Aorta (tissue), 5 donors: ENCODE measurements around the gene CEP170B. TPM values are rescaled to one million over a fixed set of nuclear protein-coding genes. Genes with fewer than 3 reads are reported as not detected.
"Not testable (repeated sequence)": the region's sequence is repeated elsewhere in the genome, so short reads cannot be mapped to it uniquely, and the experiment has no call there.

Source experiments
- ATAC-seq: fragments of 200-7000 bp; cut with Tn5 transposase; one replicate; pipeline ENCODE4 v1.9.1; 2022; ENCODE audit warnings: moderate library complexity; ENCODE audit not compliant: low FRiP score
- DNase-seq, 2 donors: peaks; one replicate each; pipeline ENCODE4 v3.0.0-alpha.2; 2020
- H3K27ac ChIP-seq, 2 donors: one replicate each; pipeline ENCODE4 v1.5.1; 2013; ENCODE audit warnings: low read length in 2 of 2, mild to moderate bottlenecking in 2 of 2, moderate library complexity in 2 of 2, control low read depth in 1 of 2, inconsistent platforms in 1 of 2, low read depth in 1 of 2
- H3K27me3 ChIP-seq, 2 donors: one replicate each; pipeline ENCODE4 v1.6.1; 2013; ENCODE audit warnings: control low read depth in 1 of 2, low read length in 1 of 2, mild to moderate bottlenecking in 1 of 2, moderate library complexity in 1 of 2; ENCODE audit not compliant: insufficient read depth in 2 of 2, control insufficient read depth in 1 of 2
- H3K36me3 ChIP-seq, 2 donors: one replicate each; pipeline ENCODE4 v1.6.1; 2013; ENCODE audit warnings: control low read depth in 1 of 2, low read length in 1 of 2, mild to moderate bottlenecking in 1 of 2; ENCODE audit not compliant: insufficient read depth in 2 of 2, control insufficient read depth in 1 of 2
- H3K4me1 ChIP-seq, 2 donors: one replicate each; pipeline ENCODE4 v1.6.1; 2013; ENCODE audit warnings: low read length in 2 of 2, control low read depth in 1 of 2, mild to moderate bottlenecking in 1 of 2, moderate library complexity in 1 of 2; ENCODE audit not compliant: insufficient read depth in 2 of 2, control insufficient read depth in 1 of 2
- H3K4me3 ChIP-seq, 2 donors: one replicate each; pipeline ENCODE4 v1.5.1; 2013; ENCODE audit warnings: low read length in 2 of 2, control low read depth in 1 of 2, mild to moderate bottlenecking in 1 of 2
- H3K9me3 ChIP-seq: one replicate; pipeline ENCODE4 v1.6.1; 2013; ENCODE audit warnings: mild to moderate bottlenecking, low read length; ENCODE audit not compliant: control insufficient read depth
- WGBS, 2 donors: extraction: QIAGEN DNeasy Blood & Tissue Kit; methylation state at CpG; one replicate each; pipeline ENCODE4 v1.1.7; 2013; 5-methylcytosine and 5-hydroxymethylcytosine counted together
- intact Hi-C, 2 donors: fragments of 100-400 bp; cut with DNase I; formaldehyde crosslinking; loops; one replicate each; pipeline versions ENCODE4 v1.14.2 to v1.15.0; 2022
- polyA plus RNA-seq, 2 donors: library from polyadenylated mRNA; stranded (reverse); fragments of 200-250 nt; gene quantifications; one replicate each; pipeline ENCODE4 v1.2.3, GENCODE V29; 2013
- total RNA-seq, 2 donors: library from RNA; stranded (reverse); fragmentation: NEBNext Ultra II Directional; extraction: Animal tissue kit (Norgen Biotek cat#: 25700); gene quantifications; one replicate each; pipeline ENCODE4 v1.2.1, GENCODE V29; 2021
- donor health status: healthy with polysubstance abuse.
- donor health status: Bipolar disorder and iron deficiency.
- donor health status: DM: no; HTN: no; CAD: no.
- donor health status: DM: no; HTN: no; CAD: no.
- donor health status: DM: yes; HTN: yes; CAD: no.

The CEP170B gene
- total and polyA plus RNA-seq, 4 donors, result 6.4 to 36.2 (median 23.1) TPM

DNA sequence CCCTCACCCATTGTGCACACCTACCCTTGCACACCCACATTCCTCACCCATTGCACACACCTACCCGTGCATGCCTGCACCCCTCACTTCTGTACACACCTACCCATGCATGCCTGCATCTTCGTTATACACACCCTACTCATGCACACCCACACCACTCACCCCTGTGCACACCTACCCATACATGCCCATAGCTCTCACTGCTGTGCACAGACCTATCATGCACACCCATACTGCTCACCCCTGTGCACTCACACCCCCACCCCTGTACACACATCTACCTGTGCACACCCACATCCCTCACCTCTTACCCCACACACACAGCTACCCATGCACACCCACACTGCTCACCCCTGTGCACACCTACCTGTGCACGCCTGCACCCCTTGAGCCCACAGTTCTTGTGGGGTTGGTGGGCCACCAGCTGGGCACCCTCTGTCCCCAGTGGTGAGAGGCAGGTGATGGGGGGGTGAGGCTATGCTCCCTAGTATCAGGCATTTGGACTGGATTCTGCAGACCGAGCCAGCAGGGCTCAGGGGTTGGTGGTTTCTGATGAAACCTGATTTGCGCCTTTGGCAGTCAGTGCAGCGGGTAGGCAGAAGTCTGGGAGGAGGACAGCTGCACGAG lies 15.6 kb downstream of the CEP170B start:
- Histone ChIP-seq H3K9me3 (no peaks in the 10 kb centered on the region), H3K27ac (no peak overlapping the region), H3K36me3 (peaks cover 0 to 10% of the 10 kb centered on the region in 2 donors), H3K27me3 (no peaks in the 10 kb centered on the region), H3K4me3 (no peak overlapping the region), H3K4me1 (no peaks in the 10 kb centered on the region)
- WGBS, 2 donors, result 75 to 81% methylated on average over 7 of the region's 7 CpGs
- ATAC-seq (no peak), DNase-seq (peak in 1 of 2 donors; percentile 26)
- intact Hi-C loops, result no loop called here

DNA sequence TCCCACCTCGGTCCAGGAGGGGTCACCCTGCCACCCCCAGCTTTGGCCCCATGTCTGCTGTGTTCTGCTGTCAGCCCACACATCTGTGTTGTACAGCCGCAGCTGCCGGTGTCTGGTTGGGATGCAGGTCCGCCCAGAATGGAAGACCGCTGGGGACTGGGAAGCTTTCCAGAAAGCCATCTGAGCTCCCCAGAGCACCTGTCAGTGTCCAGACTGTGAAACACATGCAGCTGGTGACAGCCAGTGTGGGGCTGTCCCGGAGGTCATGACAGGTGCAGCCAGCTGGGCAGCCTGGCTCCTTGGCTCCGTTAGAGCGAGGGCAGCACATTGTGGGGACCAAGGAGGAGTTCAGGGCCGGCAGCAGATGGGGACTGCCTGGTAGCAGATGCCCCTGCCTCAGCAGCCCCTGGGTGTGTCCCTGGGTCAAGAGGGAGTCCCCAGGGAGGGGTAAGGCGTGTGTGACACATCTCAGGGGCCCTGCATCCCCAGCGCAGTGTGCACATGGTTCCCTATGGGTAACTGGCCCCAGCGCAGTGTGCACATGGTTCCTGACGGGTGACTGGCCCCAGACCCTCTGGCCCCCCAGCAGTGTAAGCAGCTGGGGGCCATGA lies 16.4 kb downstream of the CEP170B start:
- no peaks in the 10 kb centered on the region for H3K4me1 ChIP-seq
- WGBS, 2 donors, result 74 to 76% methylated on average over 13 of the region's 13 CpGs
- intact Hi-C loops, result no loop called here
- no peaks in the 10 kb centered on the region for H3K9me3 ChIP-seq
- DNase-seq (peak; percentile 33 to 64), ATAC-seq (no peak)
- H3K27ac ChIP-seq, result no peak overlapping the region
- H3K36me3 ChIP-seq, result peaks cover 0 to 13% of the 10 kb centered on the region in 2 donors
- no peaks in the 10 kb centered on the region for H3K27me3 ChIP-seq
- no peak overlapping the region for H3K4me3 ChIP-seq

DNA sequence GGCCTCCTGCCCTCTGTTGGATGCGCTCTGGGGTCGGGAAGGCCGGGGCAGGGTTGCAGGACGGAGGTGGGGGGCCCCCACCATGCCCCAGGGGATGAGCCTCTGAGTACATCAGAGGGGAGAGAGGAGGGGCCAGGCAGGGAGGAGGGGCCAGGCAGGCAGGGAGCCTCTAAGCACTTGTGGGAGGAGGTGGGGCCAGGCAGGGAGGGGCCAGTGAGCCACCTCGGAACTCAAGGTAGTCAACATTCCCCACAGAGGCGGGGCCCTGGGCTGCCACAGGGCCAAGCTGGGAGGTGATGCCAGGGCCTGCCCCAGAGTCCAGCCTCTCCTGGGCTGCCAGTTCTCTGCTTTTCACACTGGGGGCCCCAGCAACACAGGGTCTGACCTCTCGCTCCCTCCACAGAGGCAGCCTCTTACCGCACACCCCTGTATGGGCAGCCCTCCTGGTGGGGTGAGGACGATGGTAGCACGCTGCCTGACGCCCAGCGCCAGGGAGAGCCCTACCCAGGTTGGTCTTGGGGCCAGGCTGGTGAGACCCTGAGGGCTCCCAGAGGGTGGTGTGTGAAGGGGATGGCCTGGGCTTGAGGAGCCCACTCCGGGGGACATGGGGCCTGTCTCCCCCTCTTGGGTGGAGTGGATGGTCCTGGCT lies 17.4 kb downstream of the CEP170B start:
- 82 to 85% methylated on average over 11 to 13 of the region's 13 CpGs for WGBS, 2 donors
- ATAC-seq, result no peak
- peaks cover 0 to 16% of the 10 kb centered on the region in 2 donors for H3K36me3 ChIP-seq
- no peak overlapping the region for H3K27ac ChIP-seq
- no peak overlapping the region for H3K4me3 ChIP-seq
- H3K9me3 ChIP-seq, result no peaks in the 10 kb centered on the region
- H3K4me1 ChIP-seq, result no peaks in the 10 kb centered on the region
- intact Hi-C loops, result no loop called here
- no peaks in the 10 kb centered on the region for H3K27me3 ChIP-seq
- peak; percentile 38 to 64 for DNase-seq

DNA sequence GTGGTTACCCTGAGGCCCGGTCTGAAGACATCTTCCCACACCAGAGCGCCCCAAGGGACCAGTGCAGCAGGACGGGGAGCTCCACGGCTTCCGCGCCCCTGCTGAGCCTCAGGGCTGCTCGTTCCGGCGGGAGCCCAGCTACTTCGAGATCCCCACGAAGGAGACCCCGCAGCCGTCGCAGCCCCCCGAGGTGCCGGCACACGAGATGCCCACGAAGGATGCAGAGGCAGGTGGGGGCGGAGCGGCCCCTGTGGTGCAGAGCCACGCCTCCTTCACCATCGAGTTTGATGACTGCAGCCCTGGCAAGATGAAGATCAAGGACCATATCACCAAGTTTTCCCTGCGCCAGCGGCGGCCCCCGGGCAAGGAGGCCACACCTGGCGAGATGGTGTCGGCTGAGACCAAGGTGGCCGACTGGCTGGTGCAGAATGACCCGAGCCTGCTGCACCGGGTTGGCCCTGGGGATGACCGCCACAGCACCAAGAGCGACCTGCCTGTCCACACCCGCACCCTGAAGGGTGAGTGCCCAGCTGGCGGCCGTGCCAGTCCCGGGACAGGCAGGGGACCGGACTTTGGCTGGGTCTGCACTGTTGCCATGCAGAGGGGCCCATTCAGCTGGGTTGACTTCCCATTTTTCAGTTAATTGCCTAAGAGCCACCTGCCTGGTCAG lies 18.1 kb downstream of the CEP170B start:
- H3K27me3 ChIP-seq, result no peaks in the 10 kb centered on the region
- intact Hi-C loops, result no loop called here
- H3K27ac ChIP-seq, result no peak overlapping the region
- peaks cover 0 to 16% of the 10 kb centered on the region in 2 donors for H3K36me3 ChIP-seq
- peak; percentile 47 to 61 for DNase-seq
- no peaks in the 10 kb centered on the region for H3K9me3 ChIP-seq
- H3K4me3 ChIP-seq, result no peak overlapping the region
- no peaks in the 10 kb centered on the region for H3K4me1 ChIP-seq
- no peak for ATAC-seq
- WGBS, 2 donors, result 86 to 89% methylated on average over 38 of the region's 38 CpGs

DNA sequence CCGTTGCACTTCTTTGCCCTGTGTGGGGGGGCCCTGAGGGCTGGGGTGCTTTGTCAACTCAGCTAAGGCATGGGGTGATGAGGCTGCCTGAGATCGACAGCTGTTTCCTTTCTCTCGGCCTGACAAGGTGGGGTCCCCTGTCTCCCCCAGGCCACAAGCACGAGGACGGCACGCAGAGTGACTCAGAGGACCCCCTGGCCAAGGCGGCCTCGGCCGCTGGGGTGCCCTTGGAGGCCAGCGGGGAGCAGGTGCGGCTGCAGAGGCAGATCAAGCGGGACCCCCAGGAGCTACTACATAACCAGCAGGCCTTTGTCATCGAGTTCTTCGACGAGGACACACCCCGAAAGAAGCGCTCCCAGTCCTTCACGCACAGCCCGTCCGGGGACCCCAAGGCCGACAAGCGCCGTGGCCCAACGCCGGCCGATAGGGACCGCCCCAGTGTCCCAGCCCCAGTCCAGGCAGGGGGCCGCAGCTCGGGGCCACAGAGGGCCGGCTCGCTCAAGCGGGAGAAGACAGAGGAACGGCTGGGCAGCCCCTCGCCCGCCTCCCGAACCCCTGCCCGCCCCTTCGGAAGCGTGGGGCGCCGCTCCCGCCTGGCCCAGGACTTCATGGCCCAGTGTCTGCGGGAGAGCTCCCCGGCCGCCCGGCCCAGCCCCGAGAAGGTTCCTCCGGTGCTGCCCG lies 18.8 kb downstream of the CEP170B start:
- Histone ChIP-seq H3K4me3 (no peak overlapping the region), H3K4me1 (no peaks in the 10 kb centered on the region), H3K9me3 (no peaks in the 10 kb centered on the region), H3K27me3 (no peaks in the 10 kb centered on the region), H3K27ac (no peak overlapping the region), H3K36me3 (peaks cover 0 to 14% of the 10 kb centered on the region in 2 donors)
- DNase-seq, result peak; percentile 29 to 76
- ATAC-seq, result no peak
- intact Hi-C loops, result no loop called here
- 93 to 94% methylated on average over 44 to 49 of the region's 49 CpGs for WGBS, 2 donors

DNA sequence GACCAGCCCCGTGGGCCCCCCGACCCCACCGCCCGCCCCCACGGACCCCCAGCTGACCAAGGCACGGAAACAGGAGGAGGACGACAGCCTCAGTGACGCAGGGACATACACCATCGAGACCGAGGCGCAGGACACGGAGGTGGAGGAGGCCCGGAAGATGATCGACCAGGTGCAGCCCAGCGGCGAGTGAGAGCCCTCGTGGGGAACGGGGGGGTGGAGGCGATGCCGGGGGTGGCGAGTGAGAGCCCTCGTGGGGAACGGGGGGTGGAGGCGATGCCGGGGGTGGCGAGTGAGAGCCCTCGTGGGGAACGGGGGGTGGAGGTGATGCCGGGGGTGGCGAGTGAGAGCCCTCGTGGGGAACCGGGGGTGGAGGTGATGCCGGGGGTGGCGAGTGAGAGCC lies 19.3 kb downstream of the CEP170B start:
- intact Hi-C loops, H3K27ac ChIP-seq, ATAC-seq, H3K4me3 ChIP-seq, H3K4me1 ChIP-seq, H3K9me3 ChIP-seq, H3K27me3 ChIP-seq: not testable (repeated sequence)
- peak; percentile 44 to 68 for DNase-seq
- WGBS, 2 donors, result 89 to 90% methylated on average over 28 to 30 of the region's 34 CpGs
- H3K36me3 ChIP-seq, result peaks cover 0 to 14% of the 10 kb centered on the region in 2 donors

DNA sequence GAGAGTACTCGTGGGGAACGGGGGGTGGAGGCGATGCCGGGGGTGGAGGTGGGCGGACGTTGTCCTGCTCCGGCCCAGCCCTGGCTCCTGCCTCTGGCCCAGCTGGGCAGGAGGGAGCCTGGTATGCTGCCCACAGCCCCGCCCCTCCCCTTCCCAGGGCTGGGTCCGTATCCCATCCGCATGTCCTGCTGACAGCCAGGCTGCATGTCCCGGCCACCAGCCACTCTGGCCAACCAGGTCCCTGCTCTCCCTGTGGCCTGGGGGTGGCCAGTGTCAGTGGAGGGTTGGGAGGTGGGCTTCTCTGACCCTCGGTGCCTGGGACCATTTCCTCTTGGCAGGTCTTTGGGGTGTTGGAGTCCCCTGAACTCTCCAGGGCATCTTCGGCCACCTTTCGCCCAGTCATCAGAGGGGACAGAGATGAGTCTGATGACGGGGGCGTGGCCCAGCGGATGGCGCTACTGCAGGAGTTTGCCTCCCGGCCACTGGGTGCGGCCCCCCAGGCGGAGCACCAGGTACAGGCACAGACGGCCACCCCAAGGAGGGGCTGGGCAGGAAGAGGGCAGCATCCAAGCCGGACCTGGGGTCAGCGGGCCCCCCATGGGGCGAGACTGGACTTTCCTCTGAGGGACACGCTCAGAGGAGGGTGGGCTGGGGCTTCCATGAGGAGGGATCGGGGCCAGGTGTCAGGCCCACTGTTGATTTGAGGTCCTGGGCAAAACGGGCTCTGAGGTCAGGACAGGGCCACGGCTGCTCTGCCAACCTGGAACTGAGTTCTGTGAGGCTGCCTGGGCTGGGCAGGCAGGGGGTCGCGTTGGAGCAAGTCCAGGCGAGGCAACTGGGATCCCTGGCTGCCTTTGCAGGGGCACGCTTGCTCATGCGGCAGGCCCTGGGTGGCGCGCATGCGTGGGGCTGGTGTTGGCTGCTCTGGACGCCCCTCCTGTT lies 20.2 kb downstream of the CEP170B start:
- H3K4me3 ChIP-seq, result no peak overlapping the region
- DNase-seq, result peak; percentile 46 to 73
- WGBS, 2 donors, result 91% methylated on average over 30 to 38 of the region's 38 CpGs
- intact Hi-C loops, result no loop called here
- H3K36me3 ChIP-seq, result peaks cover 0 to 14% of the 10 kb centered on the region in 2 donors
- no peak overlapping the region for H3K27ac ChIP-seq
- H3K27me3 ChIP-seq, result no peaks in the 10 kb centered on the region
- H3K9me3 ChIP-seq, result no peaks in the 10 kb centered on the region
- no peaks in the 10 kb centered on the region for H3K4me1 ChIP-seq
- ATAC-seq, result no peak
